ENCODE measurements around the gene HSPA12B.

Gene HSPA12B

DNA sequence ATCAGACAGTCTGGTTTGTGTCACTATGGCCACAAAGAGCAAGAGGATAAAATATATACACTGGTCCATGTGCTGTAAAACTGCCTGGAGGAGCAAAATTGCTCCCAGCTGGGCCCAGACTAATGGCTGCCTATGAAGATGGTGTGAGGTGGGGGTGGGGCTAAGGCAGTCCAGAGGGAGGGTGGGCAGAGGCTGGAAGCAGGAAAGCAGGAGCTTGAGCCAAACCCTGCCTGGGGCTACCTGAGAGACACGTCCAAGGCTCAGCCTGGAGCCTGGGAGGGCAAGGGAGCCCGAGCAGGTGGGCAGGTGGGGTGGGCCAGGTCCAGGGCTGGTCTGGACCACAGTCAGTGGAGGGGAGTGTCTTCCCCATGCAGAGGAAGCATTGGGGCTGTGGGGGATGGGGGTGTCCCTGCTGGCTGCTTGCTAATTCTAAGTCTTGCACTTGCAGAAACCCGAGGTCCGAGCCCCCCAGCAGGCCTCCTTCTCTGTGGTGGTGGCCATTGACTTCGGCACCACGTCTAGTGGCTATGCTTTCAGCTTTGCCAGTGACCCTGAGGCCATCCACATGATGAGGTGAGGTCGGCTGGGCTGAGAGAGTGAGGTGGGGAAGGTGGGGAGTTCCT, 9.5 kb downstream of the HSPA12B start:
- H3K27ac ChIP-seq, result no peak overlapping the region
- TF ChIP-seq, protein P1, sequence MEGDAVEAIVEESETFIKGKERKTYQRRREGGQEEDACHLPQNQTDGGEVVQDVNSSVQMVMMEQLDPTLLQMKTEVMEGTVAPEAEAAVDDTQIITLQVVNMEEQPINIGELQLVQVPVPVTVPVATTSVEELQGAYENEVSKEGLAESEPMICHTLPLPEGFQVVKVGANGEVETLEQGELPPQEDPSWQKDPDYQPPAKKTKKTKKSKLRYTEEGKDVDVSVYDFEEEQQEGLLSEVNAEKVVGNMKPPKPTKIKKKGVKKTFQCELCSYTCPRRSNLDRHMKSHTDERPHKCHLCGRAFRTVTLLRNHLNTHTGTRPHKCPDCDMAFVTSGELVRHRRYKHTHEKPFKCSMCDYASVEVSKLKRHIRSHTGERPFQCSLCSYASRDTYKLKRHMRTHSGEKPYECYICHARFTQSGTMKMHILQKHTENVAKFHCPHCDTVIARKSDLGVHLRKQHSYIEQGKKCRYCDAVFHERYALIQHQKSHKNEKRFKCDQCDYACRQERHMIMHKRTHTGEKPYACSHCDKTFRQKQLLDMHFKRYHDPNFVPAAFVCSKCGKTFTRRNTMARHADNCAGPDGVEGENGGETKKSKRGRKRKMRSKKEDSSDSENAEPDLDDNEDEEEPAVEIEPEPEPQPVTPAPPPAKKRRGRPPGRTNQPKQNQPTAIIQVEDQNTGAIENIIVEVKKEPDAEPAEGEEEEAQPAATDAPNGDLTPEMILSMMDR (IDR thresholded peaks at IDR 0.05), result no peak
- no peak for TF ChIP-seq ZFX (IDR thresholded peaks at IDR 0.05; ENCODE audit: borderline replicate concordance)

DNA sequence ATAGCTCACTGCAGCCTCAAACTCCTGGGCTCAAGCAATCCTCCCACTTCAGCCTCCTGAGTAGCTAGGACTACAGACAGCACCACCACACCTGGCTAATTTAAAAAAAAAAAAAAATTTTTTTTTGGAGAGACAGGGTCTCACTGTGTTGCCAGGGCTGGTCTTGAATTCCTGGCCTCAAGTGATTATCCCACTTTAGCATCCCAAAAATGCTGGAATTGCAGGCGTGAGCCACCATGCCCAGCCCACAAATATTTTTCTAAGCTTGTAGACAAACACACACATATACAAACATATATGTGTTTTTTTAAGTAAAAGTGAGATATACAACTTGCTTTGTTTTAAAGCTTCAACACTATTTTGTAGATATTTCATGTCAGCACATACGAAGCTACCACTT, 10.8 kb downstream of the HSPA12B start:
- H3K27ac ChIP-seq, result no peak overlapping the region
- TF ChIP-seq ZFX (IDR thresholded peaks at IDR 0.05; ENCODE audit: borderline replicate concordance), result no peak
- TF ChIP-seq, protein P1 (IDR thresholded peaks at IDR 0.05), result no peak

DNA sequence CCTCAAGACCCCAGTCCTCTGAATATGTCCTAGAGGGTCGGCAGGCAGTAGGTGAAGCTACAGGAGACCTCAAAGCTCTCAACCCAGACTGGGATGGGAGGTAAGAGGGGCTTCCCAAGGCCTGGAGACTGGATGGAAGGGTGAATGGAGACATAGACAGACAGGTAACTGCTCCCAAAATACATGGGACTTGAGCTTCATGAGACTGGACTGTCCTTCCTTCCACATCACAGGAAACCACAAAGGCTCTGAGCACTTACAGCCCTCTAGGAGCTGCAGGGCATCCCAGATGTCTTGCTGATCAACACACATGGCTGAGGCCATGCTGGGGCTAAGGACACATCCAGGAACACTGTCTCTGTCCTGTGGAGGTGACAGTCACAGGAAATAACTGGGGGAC, 11.6 kb downstream of the HSPA12B start:
- H3K27ac ChIP-seq, result no peak overlapping the region
- TF ChIP-seq ZFX (IDR thresholded peaks at IDR 0.05; ENCODE audit: borderline replicate concordance), result no peak
- TF ChIP-seq, protein P1 (IDR thresholded peaks at IDR 0.05), result no peak

DNA sequence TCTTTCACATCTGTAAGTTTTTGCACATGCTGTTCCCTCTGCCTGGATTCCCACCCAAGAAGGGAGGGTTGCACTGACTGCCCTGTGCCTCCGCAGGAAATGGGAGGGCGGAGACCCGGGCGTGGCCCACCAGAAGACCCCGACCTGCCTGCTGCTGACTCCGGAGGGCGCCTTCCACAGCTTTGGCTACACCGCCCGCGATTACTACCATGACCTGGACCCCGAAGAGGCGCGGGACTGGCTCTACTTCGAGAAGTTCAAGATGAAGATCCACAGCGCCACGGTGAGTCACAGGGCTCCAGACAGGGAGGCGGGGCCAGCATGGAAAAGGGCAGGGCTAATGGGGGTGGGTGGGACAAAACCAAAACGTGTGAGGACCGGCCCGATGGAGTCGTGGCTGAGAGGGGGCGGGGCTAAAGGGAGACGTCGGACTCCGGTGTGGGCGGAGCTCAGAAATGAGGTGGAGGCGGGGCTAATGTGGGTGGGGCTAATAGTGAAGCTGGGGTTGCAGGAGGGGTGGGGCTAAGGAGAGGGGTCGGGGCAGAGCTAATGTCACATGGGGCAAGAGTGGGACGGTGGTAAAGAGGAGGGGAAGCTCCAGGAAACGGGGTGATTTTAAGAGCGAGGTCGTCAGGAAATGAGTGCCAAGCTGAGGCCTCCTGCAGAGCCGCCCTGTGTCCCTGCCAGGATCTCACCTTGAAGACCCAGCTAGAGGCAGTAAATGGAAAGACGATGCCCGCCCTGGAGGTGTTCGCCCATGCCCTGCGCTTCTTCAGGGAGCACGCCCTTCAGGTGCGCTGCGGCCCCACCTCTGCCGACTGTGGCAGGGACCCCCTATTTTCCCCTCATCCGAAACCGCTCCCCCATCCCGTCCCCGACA, 12.6 kb downstream of the HSPA12B start:
- TF ChIP-seq, protein P1 (IDR thresholded peaks at IDR 0.05), result peak; percentile 33
- TF ChIP-seq ZFX (IDR thresholded peaks at IDR 0.05; ENCODE audit: borderline replicate concordance), result no peak
- H3K27ac ChIP-seq, result no peak overlapping the region

DNA sequence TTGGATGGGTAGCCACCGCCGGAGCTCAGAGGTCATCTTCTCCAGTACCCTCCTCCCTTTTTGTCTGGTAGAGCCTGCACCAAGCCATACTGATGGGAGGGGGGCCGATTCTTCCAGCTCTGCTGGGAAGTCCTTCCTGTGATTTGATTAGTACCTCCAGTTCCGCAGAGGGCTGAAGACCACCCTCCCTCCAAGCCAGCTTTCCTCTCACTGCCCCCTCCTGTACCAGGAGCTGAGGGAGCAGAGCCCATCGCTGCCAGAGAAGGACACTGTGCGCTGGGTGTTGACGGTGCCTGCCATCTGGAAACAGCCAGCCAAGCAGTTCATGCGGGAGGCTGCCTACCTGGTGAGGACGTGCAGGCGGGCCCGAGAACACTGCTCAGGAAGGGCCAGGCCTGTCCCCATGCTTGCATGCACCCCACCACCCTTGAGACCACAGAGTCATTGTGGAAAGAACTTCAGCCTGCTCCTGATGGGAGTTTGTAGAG, 13.2 kb downstream of the HSPA12B start:
- TF ChIP-seq ZFX (IDR thresholded peaks at IDR 0.05; ENCODE audit: borderline replicate concordance), result no peak
- TF ChIP-seq, protein P1 (IDR thresholded peaks at IDR 0.05), result no peak
- H3K27ac ChIP-seq, result no peak overlapping the region

DNA sequence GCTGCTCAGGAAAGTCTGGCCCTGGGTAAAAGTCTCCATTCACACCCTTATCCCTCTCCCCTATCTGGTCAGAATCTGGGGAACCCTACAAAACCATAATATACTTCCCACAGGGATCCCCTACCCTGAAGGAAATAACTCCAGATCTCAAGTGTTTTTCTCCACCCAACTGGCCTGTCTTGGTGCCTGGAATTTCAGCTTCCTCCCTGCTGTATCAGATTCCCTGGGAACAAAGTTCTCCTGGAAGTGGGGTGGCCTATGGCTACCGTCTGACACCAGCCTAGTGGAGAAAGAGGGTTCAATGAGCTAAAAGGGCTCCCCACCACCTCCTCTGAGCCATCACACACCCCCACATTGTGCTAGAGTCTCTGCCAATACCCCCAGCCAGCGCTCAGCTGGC, 15.0 kb downstream of the HSPA12B start:
- TF ChIP-seq ZFX (IDR thresholded peaks at IDR 0.05; ENCODE audit: borderline replicate concordance), result no peak
- TF ChIP-seq, protein P1 (IDR thresholded peaks at IDR 0.05), result no peak
- H3K27ac ChIP-seq, result no peak overlapping the region

DNA sequence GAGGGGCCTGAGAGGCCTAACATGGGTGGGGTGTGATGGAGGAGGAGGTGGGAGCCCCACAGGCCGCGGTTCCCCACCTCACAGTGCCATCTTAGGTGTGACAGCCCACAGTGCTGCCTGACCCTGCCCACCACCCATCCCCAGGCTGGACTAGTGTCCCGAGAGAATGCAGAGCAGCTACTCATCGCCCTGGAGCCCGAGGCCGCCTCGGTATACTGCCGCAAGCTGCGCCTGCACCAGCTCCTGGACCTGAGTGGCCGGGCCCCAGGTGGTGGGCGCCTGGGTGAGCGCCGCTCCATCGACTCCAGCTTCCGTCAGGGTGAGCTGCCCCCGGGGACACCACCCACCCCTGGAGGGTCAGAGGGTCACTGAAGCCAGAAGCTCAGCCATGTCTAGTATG, 15.6 kb downstream of the HSPA12B start:
- H3K27ac ChIP-seq, result no peak overlapping the region
- TF ChIP-seq ZFX (IDR thresholded peaks at IDR 0.05; ENCODE audit: borderline replicate concordance), result no peak
- TF ChIP-seq, protein P1 (IDR thresholded peaks at IDR 0.05), result no peak

All from 22Rv1 (cell line).